Subcutaneous adipose tissue (tissue), 4 donors: ENCODE measurements around the gene TMEM184A. TPM values are rescaled to one million over a fixed set of nuclear protein-coding genes. Genes with fewer than 3 reads are reported as not detected.

Source experiments
- total RNA-seq, 4 donors: library from RNA; depleted of rRNA; stranded (reverse); fragments of >200 nt; gene quantifications; one replicate each; pipeline ENCODE4 v1.1.0, GENCODE V29; 2016
- TF ChIP-seq, protein P1 (sequence below): fragments of 450-650 bp; IDR thresholded peaks from one replicate; pipeline ENCODE4 v1.5.1; 2016; ENCODE audit warnings: low read depth, mild to moderate bottlenecking, control low read depth, antibody characterized with exemption, moderate library complexity

Gene TMEM184A
- total RNA-seq, 4 donors from 2014 or later, result under 0.01 to 0.17 TPM; not detected in 2

DNA sequence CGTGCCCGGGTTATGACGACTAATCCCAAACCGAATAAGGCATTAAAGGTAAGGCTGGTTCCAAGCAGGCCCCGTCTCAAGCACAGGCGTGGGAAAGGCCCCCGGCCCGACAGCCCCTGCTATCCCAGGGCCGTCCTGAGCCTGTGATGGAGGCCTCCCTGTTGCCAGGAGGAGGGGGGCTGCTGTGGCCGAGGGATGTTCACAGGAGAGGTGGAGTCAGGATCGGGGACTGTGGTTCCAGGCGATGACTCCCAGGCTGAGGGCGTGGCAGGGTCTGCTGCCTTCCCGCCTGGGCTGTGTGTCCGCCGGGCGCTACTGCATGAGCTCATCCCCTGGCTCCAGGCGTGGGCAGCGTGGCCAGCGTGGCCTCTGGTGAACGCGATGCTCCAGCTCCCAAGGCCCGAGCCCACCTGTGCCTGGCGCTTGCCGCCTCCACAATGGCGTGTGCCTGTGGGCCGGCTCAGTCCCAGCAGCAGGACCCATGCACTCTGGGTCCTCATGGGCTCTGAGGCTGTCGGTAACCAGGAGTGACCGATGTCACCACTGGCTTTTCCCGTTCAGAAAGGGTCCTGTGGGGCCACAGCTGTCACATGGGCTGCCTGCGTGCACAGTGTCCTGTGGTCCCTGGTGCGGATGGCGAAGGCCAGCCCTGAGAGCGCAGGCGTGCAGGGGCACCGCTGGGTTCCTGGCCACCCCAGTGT is 16.7 kb downstream of the TMEM184A start:
- TF ChIP-seq, protein P1, sequence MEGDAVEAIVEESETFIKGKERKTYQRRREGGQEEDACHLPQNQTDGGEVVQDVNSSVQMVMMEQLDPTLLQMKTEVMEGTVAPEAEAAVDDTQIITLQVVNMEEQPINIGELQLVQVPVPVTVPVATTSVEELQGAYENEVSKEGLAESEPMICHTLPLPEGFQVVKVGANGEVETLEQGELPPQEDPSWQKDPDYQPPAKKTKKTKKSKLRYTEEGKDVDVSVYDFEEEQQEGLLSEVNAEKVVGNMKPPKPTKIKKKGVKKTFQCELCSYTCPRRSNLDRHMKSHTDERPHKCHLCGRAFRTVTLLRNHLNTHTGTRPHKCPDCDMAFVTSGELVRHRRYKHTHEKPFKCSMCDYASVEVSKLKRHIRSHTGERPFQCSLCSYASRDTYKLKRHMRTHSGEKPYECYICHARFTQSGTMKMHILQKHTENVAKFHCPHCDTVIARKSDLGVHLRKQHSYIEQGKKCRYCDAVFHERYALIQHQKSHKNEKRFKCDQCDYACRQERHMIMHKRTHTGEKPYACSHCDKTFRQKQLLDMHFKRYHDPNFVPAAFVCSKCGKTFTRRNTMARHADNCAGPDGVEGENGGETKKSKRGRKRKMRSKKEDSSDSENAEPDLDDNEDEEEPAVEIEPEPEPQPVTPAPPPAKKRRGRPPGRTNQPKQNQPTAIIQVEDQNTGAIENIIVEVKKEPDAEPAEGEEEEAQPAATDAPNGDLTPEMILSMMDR, result no peak

DNA sequence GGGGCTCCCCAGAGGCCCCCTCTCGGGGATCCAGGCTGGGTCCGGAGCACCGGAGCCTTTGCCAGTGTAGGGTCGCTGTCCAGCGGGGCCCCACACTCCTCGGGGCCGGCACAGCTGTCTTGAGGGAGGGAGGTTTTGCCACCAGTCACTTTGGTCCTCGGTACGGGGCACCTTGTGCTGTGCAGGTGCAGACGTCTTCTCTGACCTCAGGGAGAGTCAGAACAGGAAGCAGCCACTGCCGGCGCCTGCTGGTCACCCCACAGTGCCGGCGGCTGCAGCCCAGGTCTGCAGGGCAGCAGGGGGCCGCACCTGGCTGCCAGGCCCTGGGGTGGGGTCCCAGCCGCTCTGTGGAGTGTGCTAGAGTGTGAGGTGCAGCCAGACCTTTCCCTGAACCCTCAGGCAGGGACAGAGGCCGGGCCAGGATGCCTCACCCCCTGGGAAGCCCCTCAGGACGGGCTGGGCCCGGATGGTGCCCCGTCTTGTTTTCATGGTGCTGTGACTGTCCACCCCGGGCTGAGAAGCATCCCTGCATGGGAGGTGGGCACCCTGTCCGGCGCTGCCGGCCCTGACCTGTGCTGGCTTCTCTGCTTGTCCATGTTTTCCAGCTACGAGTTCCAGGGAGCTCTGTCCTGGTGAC is 17.3 kb downstream of the TMEM184A start:
- TF ChIP-seq, protein P1, result no peak

DNA sequence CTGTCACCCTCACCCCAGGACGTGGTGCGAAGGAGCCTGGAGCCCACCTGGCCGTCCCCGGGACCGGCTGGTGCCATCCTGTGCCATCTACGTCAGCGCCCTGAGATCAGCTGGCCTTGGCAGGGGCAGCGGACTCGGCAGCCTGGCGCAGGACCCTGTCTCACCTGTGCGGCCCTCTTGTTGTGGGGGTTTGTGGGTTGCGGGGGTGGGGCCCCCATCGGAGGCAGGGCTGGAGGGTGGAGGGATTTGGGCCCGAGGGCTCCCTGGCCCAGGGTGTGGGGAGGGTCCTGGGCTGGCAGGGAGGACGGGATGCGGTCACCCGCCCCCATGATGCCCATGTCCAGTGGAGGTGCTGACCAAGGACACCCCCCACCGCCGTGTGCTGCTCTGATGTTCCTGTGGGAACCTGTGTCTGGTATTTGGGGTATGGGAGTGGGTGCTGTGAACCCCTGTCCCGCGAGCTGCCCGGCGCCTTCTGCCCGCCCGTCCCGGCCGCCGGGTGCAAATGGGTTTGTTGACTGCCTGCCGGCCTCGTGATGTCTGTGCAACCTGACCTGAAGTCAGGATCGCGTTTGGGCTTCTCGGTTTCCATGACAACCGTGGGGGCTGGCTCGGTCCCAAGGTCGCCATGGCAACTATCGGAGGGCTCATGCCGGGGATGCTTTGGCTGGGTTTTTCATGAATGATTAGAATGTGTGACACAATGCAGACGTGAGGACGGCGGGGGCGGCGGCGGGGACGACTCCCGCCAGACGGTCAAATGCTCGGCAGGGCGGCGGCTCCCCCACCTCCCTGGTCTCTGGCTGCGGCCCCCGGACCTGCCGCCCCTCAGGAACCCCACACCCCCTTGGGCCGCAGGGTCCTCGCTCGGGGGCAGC is 18.2 kb downstream of the TMEM184A start:
- TF ChIP-seq, protein P1, result no peak

DNA sequence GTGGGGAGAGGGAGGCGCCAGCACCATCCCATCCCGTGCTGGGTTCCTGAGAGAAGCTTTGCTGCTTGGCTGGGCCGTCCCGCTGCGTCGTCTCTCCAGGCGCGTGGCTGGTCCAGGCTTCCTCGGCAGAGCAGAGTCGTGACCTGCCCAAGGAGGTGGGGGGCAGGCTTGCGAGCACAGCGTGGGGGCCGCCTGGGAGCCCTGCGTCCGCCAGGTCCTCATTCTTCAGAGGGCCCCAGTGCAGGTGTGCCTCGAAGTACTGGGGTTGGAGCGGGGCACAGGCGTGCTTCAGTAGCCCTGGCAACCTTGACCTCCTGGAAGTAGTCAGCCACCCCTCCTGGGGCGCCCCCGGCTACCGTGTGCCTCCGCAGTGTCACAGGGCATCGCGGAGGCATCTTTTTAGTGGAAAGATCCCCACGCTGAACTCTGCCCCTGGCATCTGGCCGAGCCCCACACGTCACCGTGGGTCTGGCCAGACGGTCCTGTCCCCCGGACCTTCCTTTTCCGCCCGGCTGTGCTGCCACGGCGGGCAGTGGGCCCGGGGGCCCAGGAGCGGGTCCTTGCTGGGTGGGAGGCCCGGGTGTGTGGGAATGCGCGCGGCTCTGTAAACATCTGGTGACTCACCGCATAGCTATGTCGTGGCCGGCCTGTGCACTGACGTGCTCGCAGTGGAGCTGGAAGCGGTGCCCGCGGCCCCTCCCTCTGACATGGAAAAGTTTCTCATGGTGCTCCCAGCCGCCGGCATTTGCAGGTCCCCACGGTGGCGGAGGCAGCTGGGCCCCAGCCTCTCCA is 19.1 kb downstream of the TMEM184A start:
- TF ChIP-seq, protein P1, result no peak

DNA sequence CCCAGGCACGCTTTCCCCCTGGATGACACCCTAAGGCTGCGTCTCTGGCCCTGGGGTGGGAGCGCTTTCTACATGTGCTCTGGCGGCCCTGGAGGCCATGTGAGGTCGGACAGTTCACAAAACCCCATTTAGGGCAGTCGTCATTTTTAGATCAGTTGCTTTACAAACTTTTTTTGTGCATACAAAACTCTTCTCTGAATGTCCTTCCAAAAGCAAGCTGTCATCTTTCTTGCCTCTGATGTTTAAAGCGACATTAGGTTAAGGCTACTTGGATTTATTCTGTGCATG is 19.6 kb downstream of the TMEM184A start:
- TF ChIP-seq, protein P1, result no peak

DNA sequence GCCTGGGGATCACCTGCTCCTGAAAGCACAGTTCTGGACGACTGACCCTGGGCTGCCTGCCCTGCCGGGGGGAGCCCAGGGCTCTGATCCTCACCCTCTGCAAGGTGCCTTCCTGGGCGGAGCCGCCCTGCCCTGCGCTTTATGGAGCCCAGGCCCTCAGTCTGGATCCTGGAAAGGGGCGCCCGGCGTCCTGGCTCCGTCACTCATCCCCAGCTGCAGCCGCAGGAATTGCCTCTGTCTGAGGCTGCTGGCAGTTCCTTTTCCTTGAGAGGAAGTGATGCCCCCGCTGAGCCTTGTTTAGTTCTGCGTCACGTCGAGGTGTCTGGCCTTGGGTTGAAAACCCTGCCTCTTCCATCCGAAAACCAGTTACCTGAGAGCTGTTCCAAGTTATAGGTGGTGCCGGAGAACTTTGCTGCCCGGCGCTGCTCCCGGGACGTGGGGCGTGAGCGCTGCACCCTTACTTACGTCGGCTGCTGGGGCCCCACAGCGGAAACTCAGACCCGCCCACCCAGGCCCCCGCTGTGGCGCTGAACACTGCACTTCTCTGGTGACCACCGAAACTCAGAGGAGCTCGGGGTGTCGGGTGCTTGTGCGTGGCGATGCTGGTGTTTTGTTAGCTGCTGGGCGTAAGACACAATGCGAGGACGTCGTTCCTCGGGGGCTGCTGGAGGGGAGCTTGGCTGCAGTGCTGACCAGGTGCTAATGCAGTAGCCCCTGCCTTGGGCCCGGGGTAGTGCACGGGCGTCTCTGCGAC is 20.1 kb downstream of the TMEM184A start:
- TF ChIP-seq, protein P1, result no peak
